Endothelial cell of umbilical vein (primary cell): ENCODE data around the gene ERGIC1. TPM values are rescaled to one million over a fixed set of nuclear protein-coding genes. Genes with fewer than 3 reads are reported as not detected.

ENCODE experiments used
- BruUV-seq: library from RNA; stranded (reverse); fragments of 400-500 nt; replicated peaks from 2 replicates; lab custom pipeline; 2021; lab: Mats Ljungman, UMichigan
- CTCF ChIA-PET: fragments of 300-600, 350-600 bp; sonication (Branson Sonifier 250); formaldehyde crosslinking; loops from one replicate; lab custom pipeline; 2021; ENCODE audit warnings: antibody characterized with exemption, inconsistent platforms; lab: Charles Lee
- POLR2A ChIA-PET: fragments of 300-600, 350-600 bp; sonication (Branson Sonifier 250); formaldehyde crosslinking; loops from one replicate; lab custom pipeline; 2021; ENCODE audit warnings: antibody characterized with exemption, inconsistent platforms; lab: Charles Lee
- DNase-seq: peaks from one replicate; pipeline ENCODE4 v3.0.0-alpha.2; 2011; ENCODE audit warnings: low read depth, low spot score
- FAIRE-seq: peaks from 2 replicates; lab custom pipeline; 2011; peaks lifted over from hg19 to GRCh38; lab: Jason Lieb, UNC
- H2AFZ ChIP-seq: 2 replicates; pipeline ENCODE4 v1.6.0; 2012; ENCODE audit warnings: low read depth, low read length, control low read depth, inconsistent platforms
- H3K27ac ChIP-seq: 2 replicates; pipeline ENCODE4 v1.5.1; 2011; ENCODE audit warnings: low read depth, mild to moderate bottlenecking, control low read depth, low read length, moderate library complexity; ENCODE audit not compliant: insufficient read depth
- H3K27me3 ChIP-seq, 2 experiments: 2 replicates each; pipeline versions ENCODE4 v1.6.0 to v1.6.1; 2011; ENCODE audit warnings: low read length in 2 of 2, mixed read lengths in 1 of 2; ENCODE audit not compliant: control insufficient read depth in 2 of 2, insufficient read depth in 2 of 2
- H3K36me3 ChIP-seq, 2 experiments: 2 replicates in 1 of 2; 3 replicates in 1 of 2; pipeline ENCODE4 v1.5.1; 2011; ENCODE audit warnings: low read length in 2 of 2, mild to moderate bottlenecking in 1 of 2, moderate library complexity in 1 of 2; ENCODE audit not compliant: control insufficient read depth in 2 of 2, insufficient read depth in 2 of 2; ENCODE audit errors: extremely low read depth in 1 of 2
- H3K4me1 ChIP-seq: 3 replicates; pipeline ENCODE4 v1.5.1; 2011; ENCODE audit warnings: mild to moderate bottlenecking, low read length; ENCODE audit not compliant: control insufficient read depth, insufficient read depth; ENCODE audit errors: extremely low read depth
- H3K4me2 ChIP-seq: 2 replicates; pipeline ENCODE4 v1.6.1; 2011; ENCODE audit warnings: low read length, control low read depth, mixed read lengths; ENCODE audit not compliant: insufficient read depth
- H3K4me3 ChIP-seq, 3 experiments: fragments of 200-600 bp in 1 of 3; sonication (generic), shearing (Covaris generic) in 1 of 3; replicated peaks in 1 of 3; 2 replicates each; pipeline ENCODE4 v1.5.1; 2011 to 2016; ENCODE audit warnings: control low read depth in 3 of 3, low read length in 3 of 3, mild to moderate bottlenecking in 2 of 3, inconsistent platforms in 1 of 3, low read depth in 1 of 3, moderate library complexity in 1 of 3; ENCODE audit not compliant: insufficient read depth in 1 of 3
- H3K79me2 ChIP-seq: 2 replicates; pipeline ENCODE4 v1.6.0; 2012; ENCODE audit warnings: low read length, inconsistent platforms; ENCODE audit not compliant: control insufficient read depth, insufficient read depth
- H3K9ac ChIP-seq: replicated peaks from 2 replicates; pipeline ENCODE3; 2011; ENCODE audit warnings: low read length, control low read depth; ENCODE audit not compliant: insufficient read depth; ENCODE audit errors: extremely low read depth
- H3K9me1 ChIP-seq: replicated peaks from 3 replicates; pipeline ENCODE4 v1.6.0; 2011; ENCODE audit warnings: mild to moderate bottlenecking, low read length; ENCODE audit not compliant: control insufficient read depth, insufficient read depth; ENCODE audit errors: extremely low read depth
- H3K9me3 ChIP-seq: replicated peaks from 2 replicates; pipeline ENCODE4 v1.5.1; 2012; ENCODE audit warnings: low read length, inconsistent platforms; ENCODE audit not compliant: control insufficient read depth, insufficient read depth
- H4K20me1 ChIP-seq: replicated peaks from 2 replicates; pipeline ENCODE3; 2011; ENCODE audit warnings: mild to moderate bottlenecking, low read length; ENCODE audit not compliant: control insufficient read depth, insufficient read depth; ENCODE audit errors: extremely low read depth
- EZH2 ChIP-seq: IDR thresholded peaks from 2 replicates; pipeline ENCODE4 v1.6.1; 2012; ENCODE audit warnings: borderline replicate concordance, low read depth, mild to moderate bottlenecking, moderate library complexity, low read length, inconsistent platforms; ENCODE audit not compliant: severe bottlenecking
- JUN ChIP-seq: IDR thresholded peaks from 2 replicates; pipeline ENCODE4 v1.6.1; 2011; ENCODE audit warnings: borderline replicate concordance, low read depth; ENCODE audit not compliant: insufficient read length, insufficient read depth
- dilution Hi-C: fragments of 300-500 bp; cut with MboI; formaldehyde crosslinking; loops from one replicate; pipeline ENCODE4 v1.15.0; 2019; ENCODE audit warnings: low sequenced_read_pairs; ENCODE audit not compliant: extremely low pct_ligation_motif_present
- intact Hi-C: fragments of 100-400 bp; cut with micrococcal nuclease; formaldehyde crosslinking; loops from one replicate; pipeline ENCODE4 v1.10.0; 2022
- polyA plus RNA-seq, 4 experiments: library from polyadenylated mRNA; depleted of rRNA in 3 of 4; stranded (reverse) in 3 of 4; unstranded in 1 of 4; fragments of >200 nt; gene quantifications; 2 replicates each; pipeline versions ENCODE4 v1.2.1 to v1.2.3, GENCODE V29; 2011 to 2012; ENCODE audit warnings: missing spikeins in 1 of 4
- total RNA-seq: library from RNA; stranded (reverse); gene quantifications from 2 replicates; pipeline ENCODE4 v1.2.3, GENCODE V29; 2021
- TF ChIP-seq, protein P1 (sequence below), 2 donors: IDR thresholded peaks; 1 replicate in 1 of 2; 2 replicates in 1 of 2; pipeline ENCODE4 v1.5.1; 2011; ENCODE audit warnings: low read length in 2 of 2, mild to moderate bottlenecking in 2 of 2, moderate library complexity in 2 of 2, control low read depth in 1 of 2, inconsistent platforms in 1 of 2, low read depth in 1 of 2; ENCODE audit not compliant: insufficient read depth in 1 of 2; ENCODE audit errors: extremely low read depth in 1 of 2

Gene ERGIC1
- total and polyA plus RNA-seq, 2 donors (not counting 3 experiments of a cell fraction or from before 2014, with no cell fraction given) = 105 to 109 TPM

GRCh38 chr5:172915514-172915913 lies 81.5 kb downstream of the ERGIC1 start:
- FAIRE-seq = no peak
- no peak for DNase-seq
- ChIA-PET POLR2A (no interaction called here), CTCF (interaction anchor here (0.7 to 1.7 kb wide), 3 partner anchors 14 to 201 kb away, joined by 3 to 6 read pairs (median 5); no protein-coding TSS in a partner anchor)
- Histone ChIP-seq H3K27me3 (no peaks in the 10 kb centered on the region), H3K36me3 (peaks cover 0 to 23% of the 10 kb centered on the region in 2 experiments), H3K4me2 (no peak overlapping the region), H3K9ac (no peak overlapping the region), H3K79me2 (no peaks in the 10 kb centered on the region), H4K20me1 (no peaks in the 10 kb centered on the region), H3K4me1 (peaks cover 15% of the 10 kb centered on the region), H3K9me3 (no peaks in the 10 kb centered on the region), H3K27ac (no peak overlapping the region), H3K4me3 (no peak overlapping the region), H2AFZ (no peak overlapping the region), H3K9me1 (no peaks in the 10 kb centered on the region)
- intact Hi-C loops (no loop called here), dilution Hi-C loops (no loop called here)
- TF ChIP-seq, protein P1, sequence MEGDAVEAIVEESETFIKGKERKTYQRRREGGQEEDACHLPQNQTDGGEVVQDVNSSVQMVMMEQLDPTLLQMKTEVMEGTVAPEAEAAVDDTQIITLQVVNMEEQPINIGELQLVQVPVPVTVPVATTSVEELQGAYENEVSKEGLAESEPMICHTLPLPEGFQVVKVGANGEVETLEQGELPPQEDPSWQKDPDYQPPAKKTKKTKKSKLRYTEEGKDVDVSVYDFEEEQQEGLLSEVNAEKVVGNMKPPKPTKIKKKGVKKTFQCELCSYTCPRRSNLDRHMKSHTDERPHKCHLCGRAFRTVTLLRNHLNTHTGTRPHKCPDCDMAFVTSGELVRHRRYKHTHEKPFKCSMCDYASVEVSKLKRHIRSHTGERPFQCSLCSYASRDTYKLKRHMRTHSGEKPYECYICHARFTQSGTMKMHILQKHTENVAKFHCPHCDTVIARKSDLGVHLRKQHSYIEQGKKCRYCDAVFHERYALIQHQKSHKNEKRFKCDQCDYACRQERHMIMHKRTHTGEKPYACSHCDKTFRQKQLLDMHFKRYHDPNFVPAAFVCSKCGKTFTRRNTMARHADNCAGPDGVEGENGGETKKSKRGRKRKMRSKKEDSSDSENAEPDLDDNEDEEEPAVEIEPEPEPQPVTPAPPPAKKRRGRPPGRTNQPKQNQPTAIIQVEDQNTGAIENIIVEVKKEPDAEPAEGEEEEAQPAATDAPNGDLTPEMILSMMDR (IDR thresholded peaks at IDR 0.05; ENCODE audit: extremely low read depth in 1 of 2, insufficient read depth in 1 of 2, low read depth in 1 of 2, low read length in 2 of 2) = no peak
- no peak for TF ChIP-seq JUN
- no peak for TF ChIP-seq EZH2
- no TSS peak for BruUV-seq
